Retinal pigment epithelial cell (primary cell): ENCODE data around the gene CPE.
A peak's percentile ranks its signal among the peaks of the same experiment; 100 is the strongest.

Experiments
- DNase-seq: peaks from one replicate; pipeline ENCODE4 v3.0.0-alpha.2; 2010; ENCODE audit warnings: low read depth
- H3K4me3 ChIP-seq: 2 replicates; pipeline ENCODE4 v1.5.1; 2011; ENCODE audit warnings: mild to moderate bottlenecking, low read length, control low read depth, moderate library complexity
- TF ChIP-seq, protein P1 (sequence below): conservative IDR thresholded peaks from 2 replicates; pipeline ENCODE4 v1.5.1; 2011; ENCODE audit warnings: low read depth, low read length, control low read depth, inconsistent platforms

CPE gene

DNA sequence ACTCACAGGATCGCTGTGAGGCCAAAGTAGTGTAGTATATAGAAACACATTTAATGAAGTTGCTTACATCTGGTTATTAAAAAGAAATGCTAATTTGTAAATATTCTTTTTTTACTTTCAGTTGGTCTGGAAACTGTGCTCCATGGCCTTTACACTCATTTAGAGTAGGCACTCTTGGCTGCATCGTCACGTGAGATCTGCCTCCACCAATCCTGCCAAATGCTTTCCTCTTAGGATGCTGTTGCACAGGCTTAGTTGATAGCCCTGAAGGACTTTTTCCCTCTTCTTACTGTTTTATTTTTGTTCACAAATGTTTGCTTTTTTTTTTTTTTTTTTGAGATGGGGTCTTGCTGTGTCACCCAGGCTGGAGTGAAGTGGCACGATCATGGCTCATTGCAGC, 6.3 kb downstream of the CPE start:
- no peak for DNase-seq
- H3K4me3 ChIP-seq, result no peak overlapping the region
- TF ChIP-seq, protein P1, sequence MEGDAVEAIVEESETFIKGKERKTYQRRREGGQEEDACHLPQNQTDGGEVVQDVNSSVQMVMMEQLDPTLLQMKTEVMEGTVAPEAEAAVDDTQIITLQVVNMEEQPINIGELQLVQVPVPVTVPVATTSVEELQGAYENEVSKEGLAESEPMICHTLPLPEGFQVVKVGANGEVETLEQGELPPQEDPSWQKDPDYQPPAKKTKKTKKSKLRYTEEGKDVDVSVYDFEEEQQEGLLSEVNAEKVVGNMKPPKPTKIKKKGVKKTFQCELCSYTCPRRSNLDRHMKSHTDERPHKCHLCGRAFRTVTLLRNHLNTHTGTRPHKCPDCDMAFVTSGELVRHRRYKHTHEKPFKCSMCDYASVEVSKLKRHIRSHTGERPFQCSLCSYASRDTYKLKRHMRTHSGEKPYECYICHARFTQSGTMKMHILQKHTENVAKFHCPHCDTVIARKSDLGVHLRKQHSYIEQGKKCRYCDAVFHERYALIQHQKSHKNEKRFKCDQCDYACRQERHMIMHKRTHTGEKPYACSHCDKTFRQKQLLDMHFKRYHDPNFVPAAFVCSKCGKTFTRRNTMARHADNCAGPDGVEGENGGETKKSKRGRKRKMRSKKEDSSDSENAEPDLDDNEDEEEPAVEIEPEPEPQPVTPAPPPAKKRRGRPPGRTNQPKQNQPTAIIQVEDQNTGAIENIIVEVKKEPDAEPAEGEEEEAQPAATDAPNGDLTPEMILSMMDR, result no peak

GRCh38 chr4:165386328-165386727, 7.5 kb downstream of the CPE start:
- TF ChIP-seq, protein P1, result no peak
- no peak for DNase-seq
- H3K4me3 ChIP-seq, result no peak overlapping the region

DNA sequence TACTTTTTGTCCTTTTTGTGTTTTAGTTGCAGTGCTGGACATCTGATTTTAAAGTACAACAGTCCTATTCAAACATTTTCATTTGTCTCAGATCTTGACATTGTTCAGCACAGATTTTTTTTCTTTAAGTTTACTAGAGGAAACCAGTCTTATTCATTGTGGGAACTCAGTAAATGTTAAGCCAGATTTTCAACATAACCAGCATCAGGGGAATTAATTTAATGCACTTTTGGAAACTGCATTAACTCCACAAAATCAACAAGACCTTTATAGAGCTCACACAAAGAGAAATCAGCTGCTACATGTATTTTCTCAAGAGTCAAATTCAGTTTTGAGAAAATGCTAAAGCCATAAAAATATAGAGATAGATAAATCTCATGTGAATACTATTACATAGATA, 9.9 kb downstream of the CPE start:
- DNase-seq, result no peak
- H3K4me3 ChIP-seq, result no peak overlapping the region
- TF ChIP-seq, protein P1, result no peak

DNA sequence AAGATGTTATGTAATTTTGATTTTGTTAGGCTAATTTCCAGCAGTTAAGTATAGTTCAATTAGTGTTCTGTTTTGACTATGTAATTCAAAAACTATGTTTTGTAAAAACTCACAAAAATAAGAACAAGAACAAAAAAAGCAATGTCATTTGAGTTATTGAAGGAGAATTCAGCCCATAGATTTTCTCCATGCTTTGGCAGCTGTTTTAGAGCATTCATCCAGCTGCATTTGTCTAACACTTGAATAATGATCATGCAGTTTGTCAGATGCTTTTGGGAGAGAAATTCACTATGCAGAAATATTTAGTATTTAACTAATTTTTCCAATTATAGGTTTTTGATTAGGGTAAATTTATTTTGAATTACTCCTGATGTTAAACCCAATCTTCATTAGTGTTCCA, 14.2 kb downstream of the CPE start:
- TF ChIP-seq, protein P1, result no peak
- DNase-seq, result no peak
- H3K4me3 ChIP-seq, result no peak overlapping the region

DNA sequence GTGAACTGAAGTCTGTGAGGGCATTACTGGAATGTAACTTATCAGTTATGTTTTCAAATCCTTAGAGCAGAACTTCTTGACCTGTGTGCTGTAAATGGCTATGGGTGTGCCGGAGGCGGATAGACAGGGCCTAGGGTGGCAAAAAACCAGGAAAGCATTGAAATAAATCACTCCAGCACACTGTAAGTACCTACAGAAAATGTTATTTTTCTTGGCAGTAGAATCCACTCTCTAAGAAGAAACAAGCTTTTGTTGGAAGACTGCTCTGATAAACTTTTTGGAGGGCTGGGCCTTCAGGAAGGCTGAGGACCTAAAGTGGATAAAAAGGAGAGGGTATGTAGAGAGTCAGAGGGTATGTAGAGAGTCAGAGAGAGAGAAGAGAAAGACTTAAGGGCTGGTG, 14.9 kb downstream of the CPE start:
- no peak overlapping the region for H3K4me3 ChIP-seq
- DNase-seq, result no peak
- TF ChIP-seq, protein P1, result no peak

DNA sequence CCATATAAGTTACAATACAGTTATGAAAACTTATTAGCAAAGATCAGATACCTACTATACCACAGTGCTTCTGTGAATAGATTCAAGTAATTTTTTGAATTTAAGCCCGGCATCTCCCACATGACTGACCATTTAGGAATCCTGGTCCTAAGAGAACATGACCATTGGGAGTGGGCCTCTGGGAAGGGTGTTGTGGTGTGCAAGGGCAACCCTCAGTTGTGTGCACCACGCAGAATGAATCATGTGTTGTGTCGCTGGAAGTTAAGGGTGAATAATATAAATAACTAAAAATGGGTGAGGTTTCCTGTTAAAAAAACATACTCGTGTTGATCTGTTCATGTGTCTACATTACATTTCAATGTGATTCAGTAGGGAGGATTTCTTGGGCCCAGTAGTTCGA, 15.5 kb downstream of the CPE start:
- no peak for DNase-seq
- TF ChIP-seq, protein P1, result no peak

GRCh38 chr4:165398570-165398969, 19.8 kb downstream of the CPE start:
- TF ChIP-seq, protein P1, result no peak
- peak; percentile 84 for DNase-seq
- H3K4me3 ChIP-seq, result no peak overlapping the region

More for the DNA sequence above, 15.5 kb downstream of the CPE start:
- H3K4me3 ChIP-seq, result no peak overlapping the region
